Kidney (tissue), 14 donors: Measurements from ENCODE around the gene PIH1D1. TPM values are rescaled to one million over a fixed set of nuclear protein-coding genes. Genes with fewer than 3 reads are reported as not detected.

Source experiments
- DNase-seq, 5 donors: peaks; one replicate each; pipeline ENCODE4 v3.0.0-alpha.2; 2013 to 2020
- FAIRE-seq: peaks from 2 replicates; lab custom pipeline; 2012; peaks lifted over from hg19 to GRCh38; lab: Jason Lieb, UNC
- H3K27ac ChIP-seq, 2 donors: one replicate each; pipeline ENCODE4 v1.7.0; 2013; ENCODE audit warnings: low read depth in 2 of 2, low read length in 2 of 2, inconsistent platforms in 1 of 2
- H3K27me3 ChIP-seq: one replicate; pipeline ENCODE4 v1.7.1; 2013; ENCODE audit warnings: low read length, inconsistent platforms; ENCODE audit not compliant: control insufficient read depth, insufficient read depth
- H3K36me3 ChIP-seq, 3 donors: one replicate each; pipeline versions ENCODE4 v1.7.0 to v1.7.1; 2013; ENCODE audit warnings: low read length in 3 of 3, control low read depth in 1 of 3, inconsistent platforms in 1 of 3; ENCODE audit not compliant: insufficient read depth in 3 of 3, control insufficient read depth in 2 of 3
- H3K4me1 ChIP-seq, 3 donors: one replicate each; pipeline versions ENCODE4 v1.7.0 to v1.7.1; 2013; ENCODE audit warnings: low read length in 3 of 3, inconsistent platforms in 1 of 3, low read depth in 1 of 3; ENCODE audit not compliant: control insufficient read depth in 2 of 3, insufficient read depth in 2 of 3
- H3K4me3 ChIP-seq, 3 donors: one replicate each; pipeline versions ENCODE4 v1.7.0 to v1.8.1; 2013; ENCODE audit warnings: low read length in 3 of 3, control low read depth in 1 of 3, inconsistent platforms in 1 of 3
- H3K9ac ChIP-seq, 3 donors: one replicate each; pipeline versions ENCODE4 v1.7.0 to v1.7.1; 2013; ENCODE audit warnings: low read length in 3 of 3, control low read depth in 1 of 3, inconsistent platforms in 1 of 3
- H3K9me3 ChIP-seq, 3 donors: one replicate each; pipeline versions ENCODE4 v1.7.0 to v1.7.1; 2013; ENCODE audit warnings: low read length in 3 of 3, control low read depth in 1 of 3, inconsistent platforms in 1 of 3; ENCODE audit not compliant: control insufficient read depth in 2 of 3, insufficient read depth in 1 of 3
- intact Hi-C: fragments of 100-400 bp; cut with DNase I; formaldehyde crosslinking; loops from one replicate; pipeline ENCODE4 v1.11.1; 2022
- polyA plus RNA-seq: library from polyadenylated mRNA; stranded (reverse); fragments of 350-450 nt; fragmentation: Illumina TruSeq; extraction: RNeasy Lipid Tissue Mini Kit (QIAGEN cat#74804); gene quantifications from one replicate; pipeline ENCODE4 v1.2.3, GENCODE V29; 2014; ENCODE audit warnings: low read depth, low replicate concordance; ENCODE audit not compliant: insufficient read depth
- total RNA-seq: library from RNA; stranded (reverse); fragmentation: NEBNext Ultra II Directional; extraction: Animal tissue kit (Norgen Biotek cat#: 25700); gene quantifications from one replicate; pipeline ENCODE4 v1.2.1, GENCODE V29; 2021
- TF ChIP-seq, protein P1 (sequence below): IDR thresholded peaks from 3 replicates; pipeline ENCODE4 v1.5.1; 2012; ENCODE audit warnings: mild to moderate bottlenecking, moderate library complexity, borderline replicate concordance; ENCODE audit not compliant: insufficient read depth; ENCODE audit errors: extremely low read depth
- donor health status: control.
- donor health status: control.
- donor health status: control.
- donor health status: control.
- donor health status: control.
- donor health status: DM: yes; HTN: yes; CAD: no.
- donor health status: Normal renal cell carcinoma (clear cell type).

PIH1D1 gene
- total and polyA plus RNA-seq, 2 donors from 2014 or later = 74.0 to 97.2 TPM

DNA sequence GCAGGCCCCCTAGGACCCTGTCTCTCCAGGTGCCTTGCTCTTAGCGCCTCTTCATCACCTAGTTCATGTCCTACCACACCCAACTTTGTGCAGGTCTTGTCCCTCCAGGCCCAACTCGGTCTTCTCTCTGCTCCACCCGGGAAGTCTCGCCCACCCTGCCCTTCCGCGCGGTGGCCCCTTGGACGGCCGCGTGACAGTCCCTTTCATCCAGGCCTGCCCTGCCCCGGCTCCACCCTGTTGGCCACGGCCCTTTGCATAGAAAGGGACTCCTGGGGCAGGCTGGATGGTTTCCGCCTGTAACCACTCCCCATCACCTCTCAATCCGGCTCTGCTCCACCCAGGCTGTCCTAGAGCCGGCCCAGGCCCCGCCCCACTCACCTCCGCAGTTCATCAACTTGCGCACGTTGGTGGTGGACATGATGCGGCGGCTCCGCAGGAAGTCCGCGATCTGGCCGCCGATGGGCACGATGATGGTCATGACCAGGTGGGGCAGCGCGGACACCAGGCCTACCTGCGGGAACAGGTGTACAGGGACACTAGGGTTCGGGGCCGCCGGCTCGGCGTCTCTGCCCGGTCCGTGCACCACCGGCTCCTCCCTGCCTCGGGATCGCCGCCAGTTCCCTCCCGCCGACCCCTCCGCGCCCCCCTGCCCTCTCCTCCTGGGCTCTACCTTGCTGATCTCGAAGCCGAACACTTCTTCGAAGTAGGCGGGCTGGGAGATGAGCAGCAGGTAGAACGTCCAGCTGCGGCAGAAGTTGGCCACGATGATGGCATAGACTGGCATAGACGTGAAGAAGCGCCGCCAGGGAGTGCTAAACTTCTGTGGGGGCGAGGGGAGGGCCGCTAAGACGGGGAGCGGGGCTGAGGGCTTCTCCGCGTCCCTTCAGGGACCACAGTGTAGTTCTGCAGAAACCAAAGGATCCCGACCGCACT lies 19.2 kb downstream of the PIH1D1 start:
- no peak for FAIRE-seq
- no peak overlapping the region for H3K9ac ChIP-seq
- no peaks in the 10 kb centered on the region for H3K9me3 ChIP-seq
- TF ChIP-seq, protein P1, sequence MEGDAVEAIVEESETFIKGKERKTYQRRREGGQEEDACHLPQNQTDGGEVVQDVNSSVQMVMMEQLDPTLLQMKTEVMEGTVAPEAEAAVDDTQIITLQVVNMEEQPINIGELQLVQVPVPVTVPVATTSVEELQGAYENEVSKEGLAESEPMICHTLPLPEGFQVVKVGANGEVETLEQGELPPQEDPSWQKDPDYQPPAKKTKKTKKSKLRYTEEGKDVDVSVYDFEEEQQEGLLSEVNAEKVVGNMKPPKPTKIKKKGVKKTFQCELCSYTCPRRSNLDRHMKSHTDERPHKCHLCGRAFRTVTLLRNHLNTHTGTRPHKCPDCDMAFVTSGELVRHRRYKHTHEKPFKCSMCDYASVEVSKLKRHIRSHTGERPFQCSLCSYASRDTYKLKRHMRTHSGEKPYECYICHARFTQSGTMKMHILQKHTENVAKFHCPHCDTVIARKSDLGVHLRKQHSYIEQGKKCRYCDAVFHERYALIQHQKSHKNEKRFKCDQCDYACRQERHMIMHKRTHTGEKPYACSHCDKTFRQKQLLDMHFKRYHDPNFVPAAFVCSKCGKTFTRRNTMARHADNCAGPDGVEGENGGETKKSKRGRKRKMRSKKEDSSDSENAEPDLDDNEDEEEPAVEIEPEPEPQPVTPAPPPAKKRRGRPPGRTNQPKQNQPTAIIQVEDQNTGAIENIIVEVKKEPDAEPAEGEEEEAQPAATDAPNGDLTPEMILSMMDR = no peak
- H3K36me3 ChIP-seq = no peaks in the 10 kb centered on the region
- peaks cover 59% of the 10 kb centered on the region for H3K27me3 ChIP-seq
- DNase-seq = no peak
- intact Hi-C loops = loop anchor here (10.0 kb wide), 1 partner anchor 208 kb away; no protein-coding TSS in a partner anchor
- no peak overlapping the region for H3K4me3 ChIP-seq
- H3K27ac ChIP-seq = no peak overlapping the region
- no peaks in the 10 kb centered on the region for H3K4me1 ChIP-seq

DNA sequence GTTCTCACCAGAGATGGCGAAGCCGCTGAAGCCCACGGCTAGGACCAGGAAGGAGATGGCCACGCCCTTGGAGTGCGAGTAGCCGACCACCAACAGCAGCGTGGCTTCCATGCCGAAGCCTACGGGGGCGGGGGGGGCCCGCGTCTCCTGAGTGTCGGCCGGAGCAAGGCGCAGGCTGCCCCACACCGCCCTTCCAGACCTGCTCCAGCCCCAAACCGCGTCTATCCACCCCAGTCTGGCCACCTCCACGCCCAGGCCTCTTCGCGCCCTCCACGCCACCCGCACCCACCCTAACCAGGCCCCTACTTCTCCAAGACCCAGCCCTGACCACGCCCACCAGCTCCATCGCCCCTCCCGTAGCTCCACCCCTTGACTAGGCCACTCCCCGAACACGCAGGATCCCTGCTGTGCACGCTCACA lies 20.3 kb downstream of the PIH1D1 start:
- no peak for FAIRE-seq
- Histone ChIP-seq H3K9ac (no peak overlapping the region), H3K27ac (no peak overlapping the region), H3K27me3 (peaks cover 59% of the 10 kb centered on the region), H3K4me1 (no peaks in the 10 kb centered on the region), H3K9me3 (no peaks in the 10 kb centered on the region), H3K4me3 (no peak overlapping the region), H3K36me3 (no peaks in the 10 kb centered on the region)
- intact Hi-C loops = loop anchor here (10.0 kb wide), 1 partner anchor 207 kb away; no protein-coding TSS in a partner anchor
- DNase-seq = no peak
- TF ChIP-seq, protein P1 = no peak

DNA sequence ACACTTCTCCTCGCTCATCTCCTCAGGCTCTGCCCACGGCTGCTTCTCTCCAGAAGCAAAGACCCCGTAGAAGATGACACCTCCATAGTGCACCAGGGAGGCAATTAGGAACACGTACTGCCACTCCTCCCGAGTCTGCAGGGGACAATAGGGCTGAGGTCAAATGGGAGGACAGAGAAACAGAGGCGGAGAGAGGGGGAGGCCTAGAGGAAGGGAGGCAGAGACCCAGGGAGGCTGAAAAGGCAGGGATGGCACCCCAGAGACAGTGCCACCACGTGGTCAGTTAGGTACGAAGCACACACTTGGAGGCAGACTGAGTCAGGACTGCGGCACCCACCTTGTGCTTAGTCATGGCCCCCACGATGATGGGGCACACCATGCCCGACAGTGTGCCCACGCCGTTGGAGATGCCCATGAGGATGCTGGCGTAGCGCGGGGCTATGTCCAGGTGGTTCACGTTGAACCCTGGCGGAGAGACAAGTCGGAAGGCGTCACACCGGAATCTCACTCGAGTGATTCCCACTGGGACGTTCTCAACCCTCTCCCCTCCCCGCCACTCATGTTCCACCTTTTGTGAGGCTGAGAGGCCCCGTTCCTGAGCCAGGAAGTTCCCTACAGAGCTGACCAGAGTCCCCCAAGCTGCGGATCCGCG lies 20.8 kb downstream of the PIH1D1 start:
- H3K27ac ChIP-seq = no peak overlapping the region
- intact Hi-C loops = loop anchor here (10.0 kb wide), 1 partner anchor 206 kb away; no protein-coding TSS in a partner anchor
- DNase-seq (no peak), FAIRE-seq (no peak)
- H3K4me1 ChIP-seq = no peaks in the 10 kb centered on the region
- no peak overlapping the region for H3K4me3 ChIP-seq
- TF ChIP-seq, protein P1 = no peak
- H3K36me3 ChIP-seq = no peaks in the 10 kb centered on the region
- H3K9me3 ChIP-seq = no peaks in the 10 kb centered on the region
- no peak overlapping the region for H3K9ac ChIP-seq
- peaks cover 60% of the 10 kb centered on the region for H3K27me3 ChIP-seq
